GM12878 (cell line): ENCODE data around the gene PLA2G1B. TPM values are rescaled to one million over a fixed set of nuclear protein-coding genes. Genes with fewer than 3 reads are reported as not detected.

Experiments used
- BCL3 ChIP-seq: IDR thresholded peaks from 2 replicates; pipeline ENCODE4 v1.6.1; 2011; ENCODE audit warnings: borderline replicate concordance, low read depth, mild to moderate bottlenecking, moderate library complexity, low read length; ENCODE audit not compliant: insufficient read depth, poor library complexity, severe bottlenecking
- CBFB ChIP-seq: IDR thresholded peaks from 2 replicates; pipeline ENCODE4 v1.6.1; 2016; ENCODE audit warnings: antibody characterized with exemption, low read depth
- CBX5 ChIP-seq: sonication (generic); IDR thresholded peaks from 2 replicates; pipeline ENCODE4 v1.6.1; 2016; ENCODE audit warnings: low read depth, moderate library complexity, mild to moderate bottlenecking, inconsistent platforms
- E2F8 ChIP-seq: fragments of 450-650 bp; IDR thresholded peaks from 2 replicates; pipeline ENCODE4 v1.6.1; 2018; ENCODE audit warnings: mild to moderate bottlenecking, low read depth, moderate library complexity; ENCODE audit not compliant: partially characterized antibody
- ESRRA ChIP-seq: IDR thresholded peaks from 2 replicates; pipeline ENCODE4 v1.6.1; 2012; ENCODE audit warnings: mild to moderate bottlenecking, low read length, improper control_type of control experiment
- HCFC1 ChIP-seq: fragments of 150-350 bp; IDR thresholded peaks from 2 replicates; pipeline ENCODE4 v1.6.1; 2014; ENCODE audit warnings: low read length
- HDGF ChIP-seq: fragments of 450-650 bp; IDR thresholded peaks from 2 replicates; pipeline ENCODE4 v1.6.1; 2016; ENCODE audit warnings: antibody characterized with exemption
- NFYB ChIP-seq: IDR thresholded peaks from 2 replicates; pipeline ENCODE4 v1.6.1; 2011; ENCODE audit warnings: low read depth, mild to moderate bottlenecking, low read length, improper control_type of control experiment, moderate library complexity; ENCODE audit not compliant: insufficient read depth
- NKRF ChIP-seq: fragments of 450-650 bp; conservative IDR thresholded peaks from 2 replicates; pipeline ENCODE4 v1.6.1; 2017; ENCODE audit warnings: mild to moderate bottlenecking, moderate library complexity
- NR2C2 ChIP-seq: IDR thresholded peaks from 2 replicates; pipeline ENCODE4 v1.6.1; 2011; ENCODE audit warnings: borderline replicate concordance, low read depth; ENCODE audit not compliant: control insufficient read depth, insufficient read length
- NR2F1 ChIP-seq: fragments of 450-650 bp; conservative IDR thresholded peaks from 2 replicates; pipeline ENCODE4 v1.6.1; 2017; ENCODE audit warnings: mild to moderate bottlenecking
- SMC3 ChIP-seq: IDR thresholded peaks from 2 replicates; pipeline ENCODE4 v1.6.1; 2011; ENCODE audit warnings: low read length, improper control_type of control experiment, borderline replicate concordance
- SREBF1 ChIP-seq: IDR thresholded peaks from 2 replicates; pipeline ENCODE4 v1.6.1; 2012; ENCODE audit warnings: mild to moderate bottlenecking, low read length
- SRF ChIP-seq, 2 experiments: IDR thresholded peaks; 2 replicates each; pipeline ENCODE4 v1.6.1; 2011; ENCODE audit warnings: low read depth in 2 of 2, low read length in 2 of 2, mild to moderate bottlenecking in 1 of 2, moderate library complexity in 1 of 2
- WRNIP1 ChIP-seq: IDR thresholded peaks from 2 replicates; pipeline ENCODE4 v1.6.1; 2011; ENCODE audit warnings: low read depth, low read length, improper control_type of control experiment, borderline replicate concordance
- ZNF274 ChIP-seq: IDR thresholded peaks from one replicate; pipeline ENCODE4 v1.8.0; 2011; ENCODE audit not compliant: insufficient read length, insufficient read depth
- polyA plus RNA-seq, 11 experiments: library from polyadenylated mRNA; depleted of rRNA in 4 of 11; unstranded in 6 of 11; stranded (reverse) in 5 of 11; fragments of >200 nt; fragmentation: Nextera tagmentation in 4 of 11; fragmentation: Illumina TruSeq in 1 of 11; extraction: Ambion mirVana in 4 of 11; extraction: Trizol in 1 of 11; gene quantifications; 1 replicate in 1 of 11; 2 replicates in 10 of 11; pipeline versions ENCODE4 v1.2.1 to v1.2.3, GENCODE V29; 2011 to 2016; ENCODE audit warnings: inconsistent platforms in 2 of 11, missing spikeins in 2 of 11, low read depth in 1 of 11
- total RNA-seq, 4 experiments: library from RNA; depleted of rRNA in 3 of 4; stranded (reverse); fragments of >200 nt in 3 of 4; fragmentation: Illumina TruSeq in 1 of 4; extraction: Trizol in 1 of 4; gene quantifications; 2 replicates each; pipeline versions ENCODE4 v1.2.1 to v1.2.3, GENCODE V29; 2013 to 2021
- TF ChIP-seq, protein P1 (sequence below): IDR thresholded peaks from 2 replicates; pipeline ENCODE4 v1.6.1; 2012; ENCODE audit warnings: low read depth, low read length, improper control_type of control experiment
- TF ChIP-seq, protein P2 (sequence below): IDR thresholded peaks from 2 replicates; pipeline ENCODE4 v1.6.1; 2012; ENCODE audit warnings: low read length, inconsistent platforms

Gene PLA2G1B
- total and polyA plus RNA-seq, 10 of the 15 experiments (the other 5 are each of a cell fraction or from before 2014, with no cell fraction given), result not detected

DNA sequence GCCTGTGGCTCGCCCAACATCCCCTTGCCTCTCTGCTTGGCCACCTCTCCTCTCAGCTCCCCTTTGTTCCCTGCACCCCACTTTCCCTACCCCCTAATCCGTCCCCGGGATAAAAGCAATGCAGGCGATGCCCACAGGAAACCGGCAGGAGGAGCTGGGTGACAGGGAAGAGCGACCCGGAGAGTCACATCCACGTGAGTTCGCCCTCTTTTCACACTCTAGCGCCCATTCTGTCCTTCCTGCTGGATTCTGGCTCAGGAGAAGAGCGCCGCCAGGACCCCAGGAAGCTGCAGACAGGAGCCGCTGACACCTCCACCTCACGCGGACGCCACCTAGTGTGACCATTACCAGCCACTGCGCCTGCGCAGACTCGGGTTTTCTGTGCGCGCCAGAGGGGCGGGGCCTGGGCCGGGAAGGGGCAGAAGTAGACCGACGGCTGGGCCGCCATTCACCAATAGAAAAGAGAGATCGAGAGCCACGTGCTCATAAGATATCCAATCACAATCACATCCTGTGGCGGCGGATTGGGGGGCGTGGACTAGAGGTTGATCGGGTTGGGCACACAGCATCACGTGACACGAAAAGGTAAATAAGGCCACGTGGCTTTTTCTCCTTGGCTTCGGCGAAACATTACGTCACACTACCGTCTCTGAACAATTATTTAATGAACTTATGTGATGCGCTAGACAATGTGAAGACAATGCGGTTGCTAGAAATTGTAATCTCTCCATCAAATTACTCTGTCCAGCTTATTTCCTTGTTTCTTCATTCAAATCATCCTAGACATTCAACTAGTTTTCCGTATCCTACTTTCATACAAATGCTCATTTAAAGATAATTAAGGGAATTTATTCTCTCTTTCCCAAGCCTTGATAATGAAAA is 10.1 kb downstream of the PLA2G1B start (continued):
- no peak for TF ChIP-seq NR2C2
- TF ChIP-seq, protein P1, sequence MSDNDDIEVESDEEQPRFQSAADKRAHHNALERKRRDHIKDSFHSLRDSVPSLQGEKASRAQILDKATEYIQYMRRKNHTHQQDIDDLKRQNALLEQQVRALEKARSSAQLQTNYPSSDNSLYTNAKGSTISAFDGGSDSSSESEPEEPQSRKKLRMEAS, result peak; percentile 100
- TF ChIP-seq E2F8, result no peak
- no peak for TF ChIP-seq BCL3
- no peak for TF ChIP-seq SREBF1
- no peak for TF ChIP-seq CBFB
- TF ChIP-seq SMC3, result no peak
- TF ChIP-seq, protein P2, sequence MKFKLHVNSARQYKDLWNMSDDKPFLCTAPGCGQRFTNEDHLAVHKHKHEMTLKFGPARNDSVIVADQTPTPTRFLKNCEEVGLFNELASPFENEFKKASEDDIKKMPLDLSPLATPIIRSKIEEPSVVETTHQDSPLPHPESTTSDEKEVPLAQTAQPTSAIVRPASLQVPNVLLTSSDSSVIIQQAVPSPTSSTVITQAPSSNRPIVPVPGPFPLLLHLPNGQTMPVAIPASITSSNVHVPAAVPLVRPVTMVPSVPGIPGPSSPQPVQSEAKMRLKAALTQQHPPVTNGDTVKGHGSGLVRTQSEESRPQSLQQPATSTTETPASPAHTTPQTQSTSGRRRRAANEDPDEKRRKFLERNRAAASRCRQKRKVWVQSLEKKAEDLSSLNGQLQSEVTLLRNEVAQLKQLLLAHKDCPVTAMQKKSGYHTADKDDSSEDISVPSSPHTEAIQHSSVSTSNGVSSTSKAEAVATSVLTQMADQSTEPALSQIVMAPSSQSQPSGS, result no peak
- no peak; the same call in 1 of the 2 replicates for TF ChIP-seq HCFC1
- peak; percentile 89 for TF ChIP-seq NFYB
- no peak for TF ChIP-seq ESRRA
- peak; percentile 85 for TF ChIP-seq NKRF
- TF ChIP-seq NR2F1, result no peak
- TF ChIP-seq CBX5, result no peak
- TF ChIP-seq HDGF, result peak; percentile 56; the same call in 1 of the 2 replicates
- TF ChIP-seq SRF (IDR thresholded peaks at IDR 0.05; ENCODE audit: low read depth in 2 of 2, low read length in 2 of 2), result no peak
- TF ChIP-seq ZNF274, result no peak
- TF ChIP-seq WRNIP1, result no peak
